Breast epithelium (tissue), 3 donors: ENCODE results near the gene ANAPC10.

Experiments
- POLR2A ChIP-seq: fragments of 450-650 bp; IDR thresholded peaks from one replicate; pipeline ENCODE4 v1.6.1; 2016; ENCODE audit warnings: antibody characterized with exemption, mild to moderate bottlenecking, moderate library complexity
- TF ChIP-seq, protein P1 (sequence below), 3 donors: fragments of 450-650 bp; IDR thresholded peaks; one replicate each; pipeline ENCODE4 v1.5.1; 2016 to 2017; ENCODE audit warnings: antibody characterized with exemption in 3 of 3, mild to moderate bottlenecking in 3 of 3, moderate library complexity in 3 of 3

DNA sequence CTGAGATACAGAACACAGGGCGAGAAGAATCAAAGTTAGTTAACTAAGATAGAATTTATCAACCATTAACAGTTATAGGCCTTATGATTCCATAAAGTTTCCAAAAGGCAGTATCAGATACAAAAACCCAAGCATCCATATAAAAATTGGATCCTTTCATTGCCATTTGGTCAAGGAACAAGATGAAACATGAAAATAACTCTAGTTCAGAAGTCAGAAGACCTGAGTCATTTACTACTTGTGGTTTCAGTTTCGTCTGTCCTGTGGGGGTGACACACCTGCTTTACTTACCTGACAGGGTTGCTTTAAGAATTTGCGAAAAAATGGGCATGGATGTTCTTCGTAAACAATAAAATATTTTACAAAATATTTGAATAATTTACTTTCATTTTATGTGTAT is 130.8 kb downstream of the ANAPC10 start:
- no peak for TF ChIP-seq POLR2A
- TF ChIP-seq, protein P1, sequence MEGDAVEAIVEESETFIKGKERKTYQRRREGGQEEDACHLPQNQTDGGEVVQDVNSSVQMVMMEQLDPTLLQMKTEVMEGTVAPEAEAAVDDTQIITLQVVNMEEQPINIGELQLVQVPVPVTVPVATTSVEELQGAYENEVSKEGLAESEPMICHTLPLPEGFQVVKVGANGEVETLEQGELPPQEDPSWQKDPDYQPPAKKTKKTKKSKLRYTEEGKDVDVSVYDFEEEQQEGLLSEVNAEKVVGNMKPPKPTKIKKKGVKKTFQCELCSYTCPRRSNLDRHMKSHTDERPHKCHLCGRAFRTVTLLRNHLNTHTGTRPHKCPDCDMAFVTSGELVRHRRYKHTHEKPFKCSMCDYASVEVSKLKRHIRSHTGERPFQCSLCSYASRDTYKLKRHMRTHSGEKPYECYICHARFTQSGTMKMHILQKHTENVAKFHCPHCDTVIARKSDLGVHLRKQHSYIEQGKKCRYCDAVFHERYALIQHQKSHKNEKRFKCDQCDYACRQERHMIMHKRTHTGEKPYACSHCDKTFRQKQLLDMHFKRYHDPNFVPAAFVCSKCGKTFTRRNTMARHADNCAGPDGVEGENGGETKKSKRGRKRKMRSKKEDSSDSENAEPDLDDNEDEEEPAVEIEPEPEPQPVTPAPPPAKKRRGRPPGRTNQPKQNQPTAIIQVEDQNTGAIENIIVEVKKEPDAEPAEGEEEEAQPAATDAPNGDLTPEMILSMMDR (IDR thresholded peaks at IDR 0.05): no peak
